WTC11 (cell line): ENCODE data around the gene NFS1. TPM values are rescaled to one million over a fixed set of nuclear protein-coding genes. Genes with fewer than 3 reads are reported as not detected.

Source experiments
- ATAC-seq: fragments of 200-7000 bp; cut with Tn5 transposase; 2 replicates; pipeline ENCODE4 v1.10.0; 2021; ENCODE audit warnings: mild to moderate bottlenecking, moderate library complexity
- CTCF ChIA-PET: fragments of 300-600 bp; sonication (Branson Sonifier 250); formaldehyde crosslinking; loops from one replicate; lab custom pipeline; 2021; ENCODE audit warnings: antibody characterized with exemption; lab: Charles Lee
- POLR2A ChIA-PET: fragments of 350-600 bp; sonication (Branson Sonifier 250); formaldehyde crosslinking; loops from one replicate; lab custom pipeline; 2021; ENCODE audit warnings: antibody characterized with exemption; lab: Charles Lee
- DNase-seq: peaks from one replicate; pipeline ENCODE4 v3.0.0; 2021; ENCODE audit warnings: low spot score
- H3K27ac Mint-ChIP-seq: 2 replicates; pipeline ENCODE4 v1.8.0; 2021; ENCODE audit warnings: mixed read lengths
- H3K27me3 Mint-ChIP-seq: 2 replicates; pipeline ENCODE4 v1.8.0; 2021; ENCODE audit warnings: low read depth, mild to moderate bottlenecking, moderate library complexity, mixed read lengths
- H3K36me3 Mint-ChIP-seq: 2 replicates; pipeline ENCODE4 v1.8.0; 2021; ENCODE audit warnings: mixed read lengths
- H3K4me1 Mint-ChIP-seq: 2 replicates; pipeline ENCODE4 v1.8.0; 2022; ENCODE audit warnings: mixed read lengths
- H3K4me3 Mint-ChIP-seq: 2 replicates; pipeline ENCODE4 v1.8.0; 2021; ENCODE audit warnings: mild to moderate bottlenecking, moderate library complexity, mixed read lengths
- H3K9me3 Mint-ChIP-seq: 2 replicates; pipeline ENCODE4 v1.8.0; 2021; ENCODE audit warnings: mixed read lengths
- AR ChIP-seq: fragments of 250-450 bp; sonication (Bioruptor Pico); IDR thresholded peaks from 2 replicates; pipeline ENCODE4 v1.9.0; 2021; ENCODE audit warnings: mild to moderate bottlenecking
- CREB1 ChIP-seq: sonication (generic); formaldehyde crosslinking; IDR thresholded peaks from 2 replicates; pipeline ENCODE4 v1.8.0; 2023; ENCODE audit warnings: mild to moderate bottlenecking, missing genetic modification reagents
- EMX1 ChIP-seq: fragments of 250-450 bp; sonication (Bioruptor Pico); IDR thresholded peaks from 2 replicates; pipeline ENCODE4 v1.8.0; 2021; ENCODE audit warnings: mild to moderate bottlenecking
- ERG ChIP-seq: fragments of 250-450 bp; sonication (Bioruptor Pico); IDR thresholded peaks from 2 replicates; pipeline ENCODE4 v1.8.0; 2021; ENCODE audit warnings: mild to moderate bottlenecking
- ESRRA ChIP-seq: sonication (generic); formaldehyde crosslinking; IDR thresholded peaks from 2 replicates; pipeline ENCODE4 v1.8.1; 2022; ENCODE audit warnings: mild to moderate bottlenecking, missing genetic modification reagents, borderline replicate concordance
- FOXP4 ChIP-seq: sonication (generic); formaldehyde crosslinking; IDR thresholded peaks from 2 replicates; pipeline ENCODE4 v1.8.0; 2022; ENCODE audit warnings: mild to moderate bottlenecking, missing genetic modification reagents
- JUN ChIP-seq: sonication (generic); formaldehyde crosslinking; IDR thresholded peaks from 2 replicates; pipeline ENCODE4 v1.8.0; 2023; ENCODE audit warnings: mild to moderate bottlenecking, missing genetic modification reagents
- MXD4 ChIP-seq: fragments of 250-450 bp; sonication (Bioruptor Pico); IDR thresholded peaks from 2 replicates; pipeline ENCODE4 v1.8.0; 2021; ENCODE audit warnings: mild to moderate bottlenecking, moderate library complexity, borderline replicate concordance
- NFATC4 ChIP-seq: fragments of 250-450 bp; sonication (Bioruptor Pico); IDR thresholded peaks from 2 replicates; pipeline ENCODE4 v1.9.0; 2021; ENCODE audit warnings: mild to moderate bottlenecking
- PRRX2 ChIP-seq: fragments of 250-450 bp; sonication (Bioruptor Pico); IDR thresholded peaks from 2 replicates; pipeline ENCODE4 v1.8.0; 2021; ENCODE audit warnings: mild to moderate bottlenecking
- RORB ChIP-seq: fragments of 250-450 bp; sonication (Bioruptor Pico); IDR thresholded peaks from 2 replicates; pipeline ENCODE4 v1.9.0; 2021; ENCODE audit warnings: mild to moderate bottlenecking
- ZNF281 ChIP-seq: sonication (generic); formaldehyde crosslinking; IDR thresholded peaks from 2 replicates; pipeline ENCODE4 v1.8.0; 2023; ENCODE audit warnings: mild to moderate bottlenecking, missing genetic modification reagents
- ZNF396 ChIP-seq: fragments of 250-450 bp; sonication (Bioruptor Pico); IDR thresholded peaks from 2 replicates; pipeline ENCODE4 v1.8.0; 2021; ENCODE audit warnings: mild to moderate bottlenecking, moderate library complexity, borderline replicate concordance
- ZNF416 ChIP-seq: fragments of 250-450 bp; sonication (Bioruptor Pico); IDR thresholded peaks from 2 replicates; pipeline ENCODE4 v1.9.0; 2021; ENCODE audit warnings: mild to moderate bottlenecking, inconsistent platforms
- total RNA-seq: library from RNA; stranded (reverse); gene quantifications from 3 replicates; pipeline ENCODE4 v1.2.3, GENCODE V29; 2021
- TF ChIP-seq, protein P1 (sequence below): sonication (generic); formaldehyde crosslinking; IDR thresholded peaks from 2 replicates; pipeline ENCODE4 v1.8.1; 2023; ENCODE audit warnings: mild to moderate bottlenecking, missing genetic modification reagents, moderate library complexity
- TF ChIP-seq, protein P2 (sequence below): sonication (generic); formaldehyde crosslinking; IDR thresholded peaks from 2 replicates; pipeline ENCODE4 v1.8.1; 2022; ENCODE audit warnings: mild to moderate bottlenecking, missing genetic modification reagents, moderate library complexity, borderline replicate concordance

Gene NFS1
- total RNA-seq, 1 experiment from 2014 or later = 36.1 TPM

DNA sequence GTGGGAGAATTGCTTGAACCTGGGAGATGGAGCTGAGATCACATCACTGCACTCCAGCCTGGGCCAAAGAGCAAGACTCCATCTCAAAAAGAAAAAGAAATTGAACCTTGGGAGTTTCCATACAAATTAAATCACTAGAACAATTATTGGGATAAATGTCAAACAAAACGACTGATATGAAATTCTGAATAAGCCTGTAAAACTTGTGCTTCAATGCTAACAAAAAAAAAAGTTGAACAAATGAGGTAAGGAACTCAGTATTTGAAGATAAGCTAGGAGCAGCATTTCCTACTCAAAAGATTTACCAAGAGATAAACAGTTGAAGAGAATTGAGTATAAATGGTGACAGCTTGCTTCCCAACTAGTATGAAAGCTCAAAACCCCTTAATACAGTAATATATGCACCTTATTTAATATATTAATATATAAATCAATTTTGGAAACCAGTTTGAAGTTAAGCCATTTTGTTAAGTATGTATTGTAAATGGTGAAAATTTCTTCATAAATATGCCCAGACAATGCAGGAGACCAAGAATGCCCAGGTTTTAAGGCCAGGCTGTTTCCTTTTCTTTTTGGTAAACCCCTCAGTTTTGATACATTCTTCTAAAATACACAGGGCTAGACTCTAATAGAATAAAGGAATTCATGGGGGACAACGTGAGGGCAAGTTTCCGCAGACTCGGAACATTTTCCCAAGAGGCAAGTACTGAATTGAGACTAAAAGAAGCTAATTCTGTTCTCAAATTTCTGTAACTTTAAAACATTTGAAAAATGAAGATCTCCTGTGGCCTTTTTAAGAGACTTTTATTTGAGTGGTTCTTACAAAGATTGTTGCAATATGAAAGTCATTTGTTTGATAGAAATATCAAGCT lies 3.9 kb upstream of the NFS1 start (continued):
- TF ChIP-seq AR (0 out of 2 replicates have a peak, but pooled peaks have one; percentile 3), MXD4 (CRISPR knock-in tag) (no peak), ZNF396 (no peak), ESRRA (no peak), ERG (peak; percentile 17; the same call in 1 of the 2 replicates), EMX1 (CRISPR knock-in tag) (no peak; the same call in 1 of the 2 replicates)

GRCh38 chr20:35702051-35702823 lies 3.1 kb upstream of the NFS1 start:
- Mint-ChIP-seq H3K27me3 (no peaks in the 10 kb centered on the region), H3K9me3 (no peaks in the 10 kb centered on the region), H3K4me1 (peaks cover 19% of the 10 kb centered on the region), H3K27ac (peak overlapping the region; percentile 68; the same call in 1 of the 2 replicates)
- ATAC-seq = no peak
- no peak for DNase-seq
- no peak; the same call in 1 of the 2 replicates for TF ChIP-seq NFATC4 (CRISPR knock-in tag)
- TF ChIP-seq FOXP4 (CRISPR knock-in tag) = no peak
- peak; percentile 49; the same call in 1 of the 2 replicates for TF ChIP-seq AR
- 0 out of 2 replicates have a peak, but pooled peaks have one; percentile 46 for TF ChIP-seq EMX1 (CRISPR knock-in tag)
- TF ChIP-seq, protein P1, sequence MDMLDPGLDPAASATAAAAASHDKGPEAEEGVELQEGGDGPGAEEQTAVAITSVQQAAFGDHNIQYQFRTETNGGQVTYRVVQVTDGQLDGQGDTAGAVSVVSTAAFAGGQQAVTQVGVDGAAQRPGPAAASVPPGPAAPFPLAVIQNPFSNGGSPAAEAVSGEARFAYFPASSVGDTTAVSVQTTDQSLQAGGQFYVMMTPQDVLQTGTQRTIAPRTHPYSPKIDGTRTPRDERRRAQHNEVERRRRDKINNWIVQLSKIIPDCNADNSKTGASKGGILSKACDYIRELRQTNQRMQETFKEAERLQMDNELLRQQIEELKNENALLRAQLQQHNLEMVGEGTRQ = no peak
- TF ChIP-seq ZNF416 = peak; percentile 26; the same call in 1 of the 2 replicates
- TF ChIP-seq RORB (CRISPR knock-in tag) = no peak
- TF ChIP-seq ZNF281 (CRISPR knock-in tag) = no peak
- TF ChIP-seq JUN (CRISPR knock-in tag) = no peak
- TF ChIP-seq CREB1 (CRISPR knock-in tag) = no peak
- peak; percentile 13; the same call in 1 of the 2 replicates for TF ChIP-seq PRRX2 (CRISPR knock-in tag)
- TF ChIP-seq, protein P2, sequence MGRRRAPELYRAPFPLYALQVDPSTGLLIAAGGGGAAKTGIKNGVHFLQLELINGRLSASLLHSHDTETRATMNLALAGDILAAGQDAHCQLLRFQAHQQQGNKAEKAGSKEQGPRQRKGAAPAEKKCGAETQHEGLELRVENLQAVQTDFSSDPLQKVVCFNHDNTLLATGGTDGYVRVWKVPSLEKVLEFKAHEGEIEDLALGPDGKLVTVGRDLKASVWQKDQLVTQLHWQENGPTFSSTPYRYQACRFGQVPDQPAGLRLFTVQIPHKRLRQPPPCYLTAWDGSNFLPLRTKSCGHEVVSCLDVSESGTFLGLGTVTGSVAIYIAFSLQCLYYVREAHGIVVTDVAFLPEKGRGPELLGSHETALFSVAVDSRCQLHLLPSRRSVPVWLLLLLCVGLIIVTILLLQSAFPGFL = 0 out of 2 replicates have a peak, but pooled peaks have one; percentile 26
- TF ChIP-seq, all 79 proteins: peak for 5
- ChIA-PET POLR2A (interaction anchor here (0.6 to 1.8 kb wide), 5 partner anchors 18 to 252 kb away, joined by 3 to 5 read pairs (median 3); partner anchors contain the start of genes CPNE1, RBM12, RBM39 and SCAND1), CTCF (interaction anchor here (0.8 kb wide), 1 partner anchor 252 kb away, joined by 4 read pairs; the partner anchor contains the start of gene SCAND1)
- Mint-ChIP-seq H3K4me3 (no peak overlapping the region), H3K36me3 (peaks cover 37% of the 10 kb centered on the region)
